K562 (cell line): ENCODE results near the gene HEBP2. TPM values are rescaled to one million over a fixed set of nuclear protein-coding genes. Genes with fewer than 3 reads are reported as not detected.

ENCODE experiments used
- ADNP ChIP-seq: fragments of 200-800 bp; sonication (Bioruptor generic); IDR thresholded peaks from 2 replicates; pipeline ENCODE4 v1.6.1; 2016; ENCODE audit warnings: missing genetic modification characterization, missing compliant biosample characterization
- KLF6 ChIP-seq: fragments of 250-450 bp; sonication (Bioruptor Pico); IDR thresholded peaks from 2 replicates; pipeline ENCODE4 v1.4.0; 2020; ENCODE audit warnings: mild to moderate bottlenecking, moderate library complexity, borderline replicate concordance
- NEUROD1 ChIP-seq: fragments of 150-350 bp; IDR thresholded peaks from 2 replicates; pipeline ENCODE4 v1.6.1; 2014; ENCODE audit warnings: borderline replicate concordance, low read length, low read depth; ENCODE audit not compliant: partially characterized antibody
- NR0B1 ChIP-seq: fragments of 450-650 bp; IDR thresholded peaks from one replicate; pipeline ENCODE4 v1.6.1; 2018; ENCODE audit warnings: mild to moderate bottlenecking, moderate library complexity; ENCODE audit not compliant: partially characterized antibody
- RB1 ChIP-seq: fragments of 450-650 bp; IDR thresholded peaks from 2 replicates; pipeline ENCODE4 v1.6.1; 2017; ENCODE audit warnings: low read depth, mild to moderate bottlenecking
- RBM39 ChIP-seq: fragments of 200-400 bp; formaldehyde crosslinking; optimal IDR thresholded peaks from 2 replicates; pipeline ENCODE3; 2018; ENCODE audit warnings: low read depth, low read length
- SAFB2 ChIP-seq: fragments of 200-400 bp; formaldehyde crosslinking; IDR thresholded peaks from 2 replicates; pipeline ENCODE4 v1.6.1; 2018; ENCODE audit warnings: borderline replicate concordance, low read length, low read depth, moderate library complexity; ENCODE audit not compliant: severe bottlenecking
- SLC30A9 ChIP-seq: fragments of 250-450 bp; sonication (Bioruptor Pico); IDR thresholded peaks from 2 replicates; pipeline ENCODE4 v1.8.0; 2022; ENCODE audit warnings: mild to moderate bottlenecking, moderate library complexity
- SRSF1 ChIP-seq: fragments of 200-400 bp; formaldehyde crosslinking; IDR thresholded peaks from 2 replicates; pipeline ENCODE4 v1.6.1; 2017; ENCODE audit warnings: mild to moderate bottlenecking, low read depth, low read length, moderate library complexity
- SRSF9 ChIP-seq: fragments of 200-400 bp; formaldehyde crosslinking; IDR thresholded peaks from 2 replicates; pipeline ENCODE4 v1.6.1; 2017; ENCODE audit warnings: low read depth, low read length, borderline replicate concordance
- THRAP3 ChIP-seq: fragments of 450-650 bp; IDR thresholded peaks from 2 replicates; pipeline ENCODE4 v1.6.1; 2016; ENCODE audit warnings: mild to moderate bottlenecking, inconsistent platforms, borderline replicate concordance
- ZBED1 ChIP-seq: IDR thresholded peaks from 2 replicates; pipeline ENCODE4 v1.6.1; 2014
- ZNF184 ChIP-seq: sonication (generic); formaldehyde crosslinking; IDR thresholded peaks from 2 replicates; pipeline ENCODE4 v1.5.0; 2020; ENCODE audit warnings: missing genetic modification reagents
- ZNF212 ChIP-seq: fragments of 450-650 bp; formaldehyde crosslinking; IDR thresholded peaks from 2 replicates; pipeline ENCODE4 v1.4.0; 2020; ENCODE audit warnings: mild to moderate bottlenecking
- ZNF316 ChIP-seq: fragments of 450-650 bp; IDR thresholded peaks from 2 replicates; pipeline ENCODE4 v1.6.1; 2016
- polyA plus RNA-seq, 8 experiments: library from polyadenylated mRNA; depleted of rRNA in 4 of 8; stranded (reverse) in 5 of 8; unstranded in 3 of 8; fragments of >200 nt; fragmentation: Nextera tagmentation in 2 of 8; fragmentation: Illumina TruSeq in 1 of 8; extraction: Ambion mirVana in 2 of 8; extraction: Trizol in 1 of 8; gene quantifications; 2 replicates each; pipeline versions ENCODE4 v1.2.1 to v1.2.3, GENCODE V29; 2011 to 2014; ENCODE audit warnings: inconsistent platforms in 1 of 8, missing spikeins in 1 of 8
- total RNA-seq, 7 experiments: library from RNA; depleted of rRNA in 6 of 7; stranded (reverse); fragments of >200 nt in 6 of 7; fragmentation: Illumina TruSeq in 2 of 7; extraction: Trizol in 2 of 7; gene quantifications; 2 replicates each; pipeline versions ENCODE4 v1.2.1 to v1.2.3, GENCODE V29; 2011 to 2021; ENCODE audit warnings: low replicate concordance in 1 of 7
- TF ChIP-seq, protein P1 (sequence below): fragments of 250-450 bp; sonication (Bioruptor Pico); IDR thresholded peaks from 2 replicates; pipeline ENCODE4 v1.5.0; 2020; ENCODE audit warnings: mild to moderate bottlenecking
- TF ChIP-seq, protein P2 (sequence below): sonication (generic); formaldehyde crosslinking; IDR thresholded peaks from 2 replicates; pipeline ENCODE4 v1.9.0; 2022; ENCODE audit warnings: mild to moderate bottlenecking, missing genetic modification reagents
- TF ChIP-seq, protein P3 (sequence below): sonication (generic); formaldehyde crosslinking; IDR thresholded peaks from 2 replicates; pipeline ENCODE4 v1.8.0; 2023; ENCODE audit warnings: mild to moderate bottlenecking, missing genetic modification reagents
- TF ChIP-seq, protein P4 (sequence below): IDR thresholded peaks from 3 replicates; pipeline ENCODE4 v1.6.1; 2011; ENCODE audit warnings: borderline replicate concordance, mild to moderate bottlenecking, moderate library complexity; ENCODE audit not compliant: insufficient read length; ENCODE audit errors: extremely low read depth

The HEBP2 gene
- total and polyA plus RNA-seq, 9 of the 15 experiments (the other 6 are each of a cell fraction or from before 2014, with no cell fraction given): 8.5 to 63.7 (median 36.9) TPM

- TF ChIP-seq SAFB2: no peak
- no peak for TF ChIP-seq ADNP
- TF ChIP-seq ZNF316: no peak
- TF ChIP-seq NR0B1: no peak
- TF ChIP-seq RB1: no peak
- TF ChIP-seq, protein P1, sequence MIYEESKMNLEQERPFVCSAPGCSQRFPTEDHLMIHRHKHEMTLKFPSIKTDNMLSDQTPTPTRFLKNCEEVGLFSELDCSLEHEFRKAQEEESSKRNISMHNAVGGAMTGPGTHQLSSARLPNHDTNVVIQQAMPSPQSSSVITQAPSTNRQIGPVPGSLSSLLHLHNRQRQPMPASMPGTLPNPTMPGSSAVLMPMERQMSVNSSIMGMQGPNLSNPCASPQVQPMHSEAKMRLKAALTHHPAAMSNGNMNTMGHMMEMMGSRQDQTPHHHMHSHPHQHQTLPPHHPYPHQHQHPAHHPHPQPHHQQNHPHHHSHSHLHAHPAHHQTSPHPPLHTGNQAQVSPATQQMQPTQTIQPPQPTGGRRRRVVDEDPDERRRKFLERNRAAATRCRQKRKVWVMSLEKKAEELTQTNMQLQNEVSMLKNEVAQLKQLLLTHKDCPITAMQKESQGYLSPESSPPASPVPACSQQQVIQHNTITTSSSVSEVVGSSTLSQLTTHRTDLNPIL: no peak
- TF ChIP-seq KLF6 (CRISPR knock-in tag): no peak
- no peak for TF ChIP-seq NEUROD1
- no peak for TF ChIP-seq ZNF184 (CRISPR knock-in tag)
- TF ChIP-seq, protein P2, sequence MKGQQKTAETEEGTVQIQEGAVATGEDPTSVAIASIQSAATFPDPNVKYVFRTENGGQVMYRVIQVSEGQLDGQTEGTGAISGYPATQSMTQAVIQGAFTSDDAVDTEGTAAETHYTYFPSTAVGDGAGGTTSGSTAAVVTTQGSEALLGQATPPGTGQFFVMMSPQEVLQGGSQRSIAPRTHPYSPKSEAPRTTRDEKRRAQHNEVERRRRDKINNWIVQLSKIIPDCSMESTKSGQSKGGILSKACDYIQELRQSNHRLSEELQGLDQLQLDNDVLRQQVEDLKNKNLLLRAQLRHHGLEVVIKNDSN (CRISPR knock-in tag): no peak
- TF ChIP-seq ZNF212 (CRISPR knock-in tag): no peak
- TF ChIP-seq SRSF9: no peak
- TF ChIP-seq, protein P3, sequence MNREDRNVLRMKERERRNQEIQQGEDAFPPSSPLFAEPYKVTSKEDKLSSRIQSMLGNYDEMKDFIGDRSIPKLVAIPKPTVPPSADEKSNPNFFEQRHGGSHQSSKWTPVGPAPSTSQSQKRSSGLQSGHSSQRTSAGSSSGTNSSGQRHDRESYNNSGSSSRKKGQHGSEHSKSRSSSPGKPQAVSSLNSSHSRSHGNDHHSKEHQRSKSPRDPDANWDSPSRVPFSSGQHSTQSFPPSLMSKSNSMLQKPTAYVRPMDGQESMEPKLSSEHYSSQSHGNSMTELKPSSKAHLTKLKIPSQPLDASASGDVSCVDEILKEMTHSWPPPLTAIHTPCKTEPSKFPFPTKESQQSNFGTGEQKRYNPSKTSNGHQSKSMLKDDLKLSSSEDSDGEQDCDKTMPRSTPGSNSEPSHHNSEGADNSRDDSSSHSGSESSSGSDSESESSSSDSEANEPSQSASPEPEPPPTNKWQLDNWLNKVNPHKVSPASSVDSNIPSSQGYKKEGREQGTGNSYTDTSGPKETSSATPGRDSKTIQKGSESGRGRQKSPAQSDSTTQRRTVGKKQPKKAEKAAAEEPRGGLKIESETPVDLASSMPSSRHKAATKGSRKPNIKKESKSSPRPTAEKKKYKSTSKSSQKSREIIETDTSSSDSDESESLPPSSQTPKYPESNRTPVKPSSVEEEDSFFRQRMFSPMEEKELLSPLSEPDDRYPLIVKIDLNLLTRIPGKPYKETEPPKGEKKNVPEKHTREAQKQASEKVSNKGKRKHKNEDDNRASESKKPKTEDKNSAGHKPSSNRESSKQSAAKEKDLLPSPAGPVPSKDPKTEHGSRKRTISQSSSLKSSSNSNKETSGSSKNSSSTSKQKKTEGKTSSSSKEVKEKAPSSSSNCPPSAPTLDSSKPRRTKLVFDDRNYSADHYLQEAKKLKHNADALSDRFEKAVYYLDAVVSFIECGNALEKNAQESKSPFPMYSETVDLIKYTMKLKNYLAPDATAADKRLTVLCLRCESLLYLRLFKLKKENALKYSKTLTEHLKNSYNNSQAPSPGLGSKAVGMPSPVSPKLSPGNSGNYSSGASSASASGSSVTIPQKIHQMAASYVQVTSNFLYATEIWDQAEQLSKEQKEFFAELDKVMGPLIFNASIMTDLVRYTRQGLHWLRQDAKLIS (CRISPR knock-in tag): no peak
- no peak for TF ChIP-seq SRSF1
- no peak for TF ChIP-seq ZBED1
- TF ChIP-seq SLC30A9 (CRISPR knock-in tag): no peak
- no peak for TF ChIP-seq RBM39
- TF ChIP-seq, protein P4, sequence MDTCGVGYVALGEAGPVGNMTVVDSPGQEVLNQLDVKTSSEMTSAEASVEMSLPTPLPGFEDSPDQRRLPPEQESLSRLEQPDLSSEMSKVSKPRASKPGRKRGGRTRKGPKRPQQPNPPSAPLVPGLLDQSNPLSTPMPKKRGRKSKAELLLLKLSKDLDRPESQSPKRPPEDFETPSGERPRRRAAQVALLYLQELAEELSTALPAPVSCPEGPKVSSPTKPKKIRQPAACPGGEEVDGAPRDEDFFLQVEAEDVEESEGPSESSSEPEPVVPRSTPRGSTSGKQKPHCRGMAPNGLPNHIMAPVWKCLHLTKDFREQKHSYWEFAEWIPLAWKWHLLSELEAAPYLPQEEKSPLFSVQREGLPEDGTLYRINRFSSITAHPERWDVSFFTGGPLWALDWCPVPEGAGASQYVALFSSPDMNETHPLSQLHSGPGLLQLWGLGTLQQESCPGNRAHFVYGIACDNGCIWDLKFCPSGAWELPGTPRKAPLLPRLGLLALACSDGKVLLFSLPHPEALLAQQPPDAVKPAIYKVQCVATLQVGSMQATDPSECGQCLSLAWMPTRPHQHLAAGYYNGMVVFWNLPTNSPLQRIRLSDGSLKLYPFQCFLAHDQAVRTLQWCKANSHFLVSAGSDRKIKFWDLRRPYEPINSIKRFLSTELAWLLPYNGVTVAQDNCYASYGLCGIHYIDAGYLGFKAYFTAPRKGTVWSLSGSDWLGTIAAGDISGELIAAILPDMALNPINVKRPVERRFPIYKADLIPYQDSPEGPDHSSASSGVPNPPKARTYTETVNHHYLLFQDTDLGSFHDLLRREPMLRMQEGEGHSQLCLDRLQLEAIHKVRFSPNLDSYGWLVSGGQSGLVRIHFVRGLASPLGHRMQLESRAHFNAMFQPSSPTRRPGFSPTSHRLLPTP: no peak
- TF ChIP-seq THRAP3: no peak
Observed at GRCh38 chr6:138371720-138372119, 32.3 kb upstream of the HEBP2 start (continued).
